Globus pallidus (tissue), 1 donor: ENCODE data around the gene GJA5.

Experiments
- DNase-seq: peaks from one replicate; pipeline ENCODE4 v3.0.0-alpha.2; 2015; ENCODE audit warnings: low spot score

The GJA5 gene

GRCh38 chr1:147729315-147729714 lies 31.1 kb downstream of the GJA5 start:
- DNase-seq = no peak

GRCh38 chr1:147726168-147726567 lies 34.2 kb downstream of the GJA5 start:
- DNase-seq = no peak

GRCh38 chr1:147725685-147726084 lies 34.7 kb downstream of the GJA5 start:
- no peak for DNase-seq

- no peak for DNase-seq
Observed at GRCh38 chr1:147723691-147724323, 36.6 kb downstream of the GJA5 start.

GRCh38 chr1:147722124-147722523 lies 38.3 kb downstream of the GJA5 start:
- DNase-seq = no peak

- no peak for DNase-seq
Observed at GRCh38 chr1:147721716-147722115, 38.7 kb downstream of the GJA5 start.

GRCh38 chr1:147720557-147720956 lies 39.8 kb downstream of the GJA5 start:
- no peak for DNase-seq

GRCh38 chr1:147719711-147720225 lies 40.6 kb downstream of the GJA5 start:
- DNase-seq = no peak

- DNase-seq = no peak
Observed at GRCh38 chr1:147719029-147719698, 41.2 kb downstream of the GJA5 start.

- no peak for DNase-seq
Observed at GRCh38 chr1:147717706-147718097, 42.7 kb downstream of the GJA5 start.

GRCh38 chr1:147717051-147717705 lies 43.2 kb downstream of the GJA5 start:
- no peak for DNase-seq

- DNase-seq = no peak
Observed at GRCh38 chr1:147712605-147713004, 47.8 kb downstream of the GJA5 start.
